Measurements from ENCODE around the gene CNST.
"Not testable (repeated sequence)": the region's sequence is repeated elsewhere in the genome, so short reads cannot be mapped to it uniquely, and the experiment has no call there.

CNST gene

GRCh38 chr1:246580497-246581370 is 14.5 kb downstream of the CNST start:
- no peak overlapping the region for H3K4me3 ChIP-seq (ENCODE audit: low read depth, low read length)
- DNase-seq (ENCODE audit: low read depth), result no peak

GRCh38 chr1:246582301-246583055 is 16.2 kb downstream of the CNST start:
- no peak overlapping the region for H3K4me3 ChIP-seq (ENCODE audit: low read depth, low read length)
- no peak for DNase-seq (ENCODE audit: low read depth)

- DNase-seq (ENCODE audit: low read depth), result no peak
- H3K4me3 ChIP-seq (ENCODE audit: low read depth, low read length), result no peak overlapping the region
These were observed 16.8 kb downstream of the CNST start for GRCh38 chr1:246583056-246583440.

GRCh38 chr1:246583448-246584185 is 17.4 kb downstream of the CNST start:
- no peak overlapping the region for H3K4me3 ChIP-seq (ENCODE audit: low read depth, low read length)
- DNase-seq (ENCODE audit: low read depth), result no peak

GRCh38 chr1:246587032-246587431 is 20.8 kb downstream of the CNST start:
- DNase-seq (ENCODE audit: low read depth), result no peak
- H3K4me3 ChIP-seq (ENCODE audit: low read depth, low read length), result no peak overlapping the region

GRCh38 chr1:246587606-246588005 is 21.4 kb downstream of the CNST start:
- H3K4me3 ChIP-seq (ENCODE audit: low read depth, low read length), result no peak overlapping the region
- no peak for DNase-seq (ENCODE audit: low read depth)

- no peak overlapping the region for H3K4me3 ChIP-seq (ENCODE audit: low read depth, low read length)
- DNase-seq (ENCODE audit: low read depth), result no peak
These were observed 22.0 kb downstream of the CNST start for GRCh38 chr1:246588159-246588721.

GRCh38 chr1:246589919-246590318 is 23.7 kb downstream of the CNST start:
- H3K4me3 ChIP-seq (ENCODE audit: low read depth, low read length); DNase-seq (ENCODE audit: low read depth): not testable (repeated sequence)

- no peak overlapping the region for H3K4me3 ChIP-seq (ENCODE audit: low read depth, low read length)
- no peak for DNase-seq (ENCODE audit: low read depth)
These were observed 24.8 kb downstream of the CNST start for GRCh38 chr1:246591047-246591446.

GRCh38 chr1:246591504-246591903 is 25.2 kb downstream of the CNST start:
- H3K4me3 ChIP-seq (ENCODE audit: low read depth, low read length), result no peak overlapping the region
- no peak for DNase-seq (ENCODE audit: low read depth)

- H3K4me3 ChIP-seq (ENCODE audit: low read depth, low read length), result no peak overlapping the region
- DNase-seq (ENCODE audit: low read depth), result no peak
These were observed 25.7 kb downstream of the CNST start for GRCh38 chr1:246591958-246592357.

GRCh38 chr1:246592695-246593094 is 26.4 kb downstream of the CNST start:
- peak; percentile 91 for DNase-seq (ENCODE audit: low read depth)
- H3K4me3 ChIP-seq (ENCODE audit: low read depth, low read length), result no peak overlapping the region

GRCh38 chr1:246595146-246595545 is 28.9 kb downstream of the CNST start:
- no peak for DNase-seq (ENCODE audit: low read depth)
- no peak overlapping the region for H3K4me3 ChIP-seq (ENCODE audit: low read depth, low read length)

GRCh38 chr1:246597340-246597739 is 31.1 kb downstream of the CNST start:
- no peak overlapping the region for H3K4me3 ChIP-seq (ENCODE audit: low read depth, low read length)
- DNase-seq (ENCODE audit: low read depth), result peak; percentile 63

GRCh38 chr1:246597971-246598370 is 31.7 kb downstream of the CNST start:
- H3K4me3 ChIP-seq (ENCODE audit: low read depth, low read length), result no peak overlapping the region
- DNase-seq (ENCODE audit: low read depth), result no peak

- no peak overlapping the region for H3K4me3 ChIP-seq (ENCODE audit: low read depth, low read length)
- no peak for DNase-seq (ENCODE audit: low read depth)
These were observed 33.1 kb downstream of the CNST start for GRCh38 chr1:246599315-246599714.

GRCh38 chr1:246600579-246600978 is 34.3 kb downstream of the CNST start:
- H3K4me3 ChIP-seq (ENCODE audit: low read depth, low read length), result no peak overlapping the region
- DNase-seq (ENCODE audit: low read depth), result no peak

GRCh38 chr1:246602194-246602593 is 35.9 kb downstream of the CNST start:
- no peak for DNase-seq (ENCODE audit: low read depth)
- no peak overlapping the region for H3K4me3 ChIP-seq (ENCODE audit: low read depth, low read length)

GRCh38 chr1:246605231-246605630 is 39.0 kb downstream of the CNST start:
- H3K4me3 ChIP-seq (ENCODE audit: low read depth, low read length); DNase-seq (ENCODE audit: low read depth): not testable (repeated sequence)

GRCh38 chr1:246607462-246607861 is 41.2 kb downstream of the CNST start:
- DNase-seq (ENCODE audit: low read depth), result no peak
- no peak overlapping the region for H3K4me3 ChIP-seq (ENCODE audit: low read depth, low read length)

All from skeletal muscle cell (primary cell).